IMR-90 (cell line): ENCODE results near the gene KLRB1.

Source experiments
- CTCF ChIP-seq: conservative IDR thresholded peaks from 2 replicates; pipeline ENCODE4 v1.5.1; 2012; ENCODE audit warnings: mild to moderate bottlenecking, low read depth, low read length, improper control_type of control experiment
- NFE2L2 ChIP-seq: fragments of 150-350 bp; IDR thresholded peaks from 2 replicates; pipeline ENCODE4 v1.6.1; 2016; ENCODE audit warnings: low read depth, mild to moderate bottlenecking, low read length
- POLR2A ChIP-seq: IDR thresholded peaks from 2 replicates; pipeline ENCODE4 v1.6.1; 2012; ENCODE audit warnings: mild to moderate bottlenecking, low read depth, low read length

GRCh38 chr12:9651265-9651729 lies 43.6 kb upstream of the KLRB1 start:
- TF ChIP-seq NFE2L2 (no peak), CTCF (no peak), POLR2A (no peak)
